Sigmoid colon (tissue), 4 donors: ENCODE data around the gene ARHGAP6.

Source experiments
- EP300 ChIP-seq, 4 donors: sonication (generic); formaldehyde crosslinking; IDR thresholded peaks; one replicate each; pipeline ENCODE4 v1.6.1; 2017; ENCODE audit warnings: antibody characterized with exemption in 4 of 4
- POLR2A ChIP-seq, 2 donors: fragments of 450-650 bp; IDR thresholded peaks; one replicate each; pipeline ENCODE4 v1.6.1; 2016; ENCODE audit warnings: antibody characterized with exemption in 2 of 2, mild to moderate bottlenecking in 2 of 2, moderate library complexity in 2 of 2
- TF ChIP-seq, protein P1 (sequence below), 4 experiments: fragments of 450-650 bp in 3 of 4; fragments of 200-600 bp in 1 of 4; IDR thresholded peaks; one replicate each; pipeline ENCODE4 v1.5.1; 2016 to 2019; ENCODE audit warnings: antibody characterized with exemption in 4 of 4, mild to moderate bottlenecking in 3 of 4, moderate library complexity in 2 of 4

DNA sequence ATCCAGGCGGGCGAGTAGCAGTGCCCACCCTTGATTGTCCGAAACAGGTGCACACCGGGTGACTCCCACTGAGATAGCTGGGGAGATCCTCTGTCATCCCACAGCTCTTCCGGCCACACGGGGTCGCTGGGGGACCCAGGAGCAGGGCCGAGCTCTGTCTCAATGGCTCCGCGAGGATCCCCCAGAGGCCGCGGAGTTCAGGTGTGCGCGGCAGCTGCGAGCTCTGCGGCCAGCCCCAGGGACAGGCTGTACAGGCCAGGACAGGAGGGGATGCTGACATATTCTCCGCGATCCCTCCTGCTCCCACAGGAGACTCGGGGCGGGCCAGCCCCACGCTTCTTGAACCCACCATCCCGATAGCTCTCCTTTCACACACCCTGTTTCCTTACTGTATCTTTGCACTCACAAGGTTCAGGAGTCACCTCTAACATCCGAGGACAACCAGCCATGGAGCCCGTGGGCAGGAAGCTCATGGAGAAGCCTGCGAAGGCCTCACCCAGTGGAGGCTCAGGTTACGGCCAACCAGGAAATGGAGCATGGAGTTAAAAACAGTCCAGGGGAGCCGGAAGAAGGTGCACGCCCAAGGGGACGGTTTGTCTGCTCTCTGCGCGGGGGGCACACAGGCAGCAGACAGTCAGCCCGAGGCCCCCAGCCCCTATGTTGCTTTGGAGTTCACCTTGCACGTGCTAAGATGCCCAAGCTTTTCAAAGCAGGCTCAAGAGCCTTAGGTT is 450.4 kb downstream of the ARHGAP6 start:
- TF ChIP-seq, protein P1, sequence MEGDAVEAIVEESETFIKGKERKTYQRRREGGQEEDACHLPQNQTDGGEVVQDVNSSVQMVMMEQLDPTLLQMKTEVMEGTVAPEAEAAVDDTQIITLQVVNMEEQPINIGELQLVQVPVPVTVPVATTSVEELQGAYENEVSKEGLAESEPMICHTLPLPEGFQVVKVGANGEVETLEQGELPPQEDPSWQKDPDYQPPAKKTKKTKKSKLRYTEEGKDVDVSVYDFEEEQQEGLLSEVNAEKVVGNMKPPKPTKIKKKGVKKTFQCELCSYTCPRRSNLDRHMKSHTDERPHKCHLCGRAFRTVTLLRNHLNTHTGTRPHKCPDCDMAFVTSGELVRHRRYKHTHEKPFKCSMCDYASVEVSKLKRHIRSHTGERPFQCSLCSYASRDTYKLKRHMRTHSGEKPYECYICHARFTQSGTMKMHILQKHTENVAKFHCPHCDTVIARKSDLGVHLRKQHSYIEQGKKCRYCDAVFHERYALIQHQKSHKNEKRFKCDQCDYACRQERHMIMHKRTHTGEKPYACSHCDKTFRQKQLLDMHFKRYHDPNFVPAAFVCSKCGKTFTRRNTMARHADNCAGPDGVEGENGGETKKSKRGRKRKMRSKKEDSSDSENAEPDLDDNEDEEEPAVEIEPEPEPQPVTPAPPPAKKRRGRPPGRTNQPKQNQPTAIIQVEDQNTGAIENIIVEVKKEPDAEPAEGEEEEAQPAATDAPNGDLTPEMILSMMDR (IDR thresholded peaks at IDR 0.05) = no peak
- TF ChIP-seq POLR2A (IDR thresholded peaks at IDR 0.05) = no peak
- no peak for TF ChIP-seq EP300 (IDR thresholded peaks at IDR 0.05)
